H1 (cell line): ENCODE measurements around the gene EPDR1. TPM values are rescaled to one million over a fixed set of nuclear protein-coding genes. Genes with fewer than 3 reads are reported as not detected.

ENCODE experiments used
- BRCA1 ChIP-seq: IDR thresholded peaks from 2 replicates; pipeline ENCODE4 v1.6.1; 2012; ENCODE audit warnings: low read depth, low read length, improper control_type of control experiment
- POLR2AphosphoS5 ChIP-seq: IDR thresholded peaks from 2 replicates; pipeline ENCODE4 v1.6.1; 2011; ENCODE audit warnings: low read depth, low read length
- SP1 ChIP-seq: IDR thresholded peaks from 2 replicates; pipeline ENCODE4 v1.6.1; 2011; ENCODE audit warnings: low read depth, low read length
- SUZ12 ChIP-seq: fragments of 200-600 bp; sonication (generic); IDR thresholded peaks from 2 replicates; pipeline ENCODE4 v1.6.1; 2012; ENCODE audit warnings: mild to moderate bottlenecking, inconsistent platforms, low read length, moderate library complexity, mixed read lengths
- polyA plus RNA-seq, 7 experiments: library from polyadenylated mRNA; depleted of rRNA in 3 of 7; stranded (reverse) in 5 of 7; unstranded in 2 of 7; fragments of >200 nt in 5 of 7; fragments of 200-250 nt in 2 of 7; gene quantifications; 1 replicate in 5 of 7; 2 replicates in 1 of 7; 4 replicates in 1 of 7; pipeline versions ENCODE4 v1.2.1 to v1.2.3, GENCODE V29; 2011 to 2013; ENCODE audit warnings: missing spikeins in 2 of 7, mixed read lengths in 2 of 7
- total RNA-seq: library from RNA; stranded (reverse); fragmentation: NEBNext Ultra II Directional; extraction: Animal tissue kit (Norgen Biotek cat#: 25700); gene quantifications from 2 replicates; pipeline ENCODE4 v1.2.1, GENCODE V29; 2021

Gene EPDR1
- total and polyA plus RNA-seq, 2 of the 8 experiments (the other 6 are each of a cell fraction or from before 2014, with no cell fraction given) = 6.4 to 8.2 TPM

- TF ChIP-seq POLR2AphosphoS5 (no peak), SUZ12 (no peak), SP1 (no peak), BRCA1 (no peak)
These were observed 24.3 kb downstream of the EPDR1 start (continued) for GRCh38 chr7:37944737-37945054.
